Ishikawa (cell line): ENCODE measurements around the gene NEURL3.

Experiments used
- CEBPB ChIP-seq: IDR thresholded peaks from 2 replicates; pipeline ENCODE4 v1.6.1; 2012
- EP300 ChIP-seq: IDR thresholded peaks from 2 replicates; pipeline ENCODE4 v1.6.1; 2012; ENCODE audit warnings: borderline replicate concordance
- FOXM1 ChIP-seq: IDR thresholded peaks from 2 replicates; pipeline ENCODE4 v1.6.1; 2012; ENCODE audit warnings: low read depth, borderline replicate concordance
- NFIC ChIP-seq: IDR thresholded peaks from 2 replicates; pipeline ENCODE4 v1.6.1; 2012
- RAD21 ChIP-seq: IDR thresholded peaks from 2 replicates; pipeline ENCODE4 v1.6.1; 2012; ENCODE audit warnings: low read depth
- TAF1 ChIP-seq: IDR thresholded peaks from 2 replicates; pipeline ENCODE4 v1.6.1; 2012; ENCODE audit warnings: low read depth, mild to moderate bottlenecking
- TEAD4 ChIP-seq: IDR thresholded peaks from 2 replicates; pipeline ENCODE4 v1.6.1; 2012
- YY1 ChIP-seq: IDR thresholded peaks from 2 replicates; pipeline ENCODE4 v1.6.1; 2012; ENCODE audit warnings: low read depth
- ZBTB7A ChIP-seq: IDR thresholded peaks from 2 replicates; pipeline ENCODE4 v1.6.1; 2012; ENCODE audit warnings: low read depth
- TF ChIP-seq, protein P1 (sequence below): IDR thresholded peaks from 2 replicates; pipeline ENCODE4 v1.6.1; 2012
- TF ChIP-seq, protein P2 (sequence below): IDR thresholded peaks from 2 replicates; pipeline ENCODE4 v1.6.1; 2012; ENCODE audit warnings: low read depth, mild to moderate bottlenecking
- TF ChIP-seq, protein P3 (sequence below): IDR thresholded peaks from 2 replicates; pipeline ENCODE4 v1.6.1; 2012

DNA sequence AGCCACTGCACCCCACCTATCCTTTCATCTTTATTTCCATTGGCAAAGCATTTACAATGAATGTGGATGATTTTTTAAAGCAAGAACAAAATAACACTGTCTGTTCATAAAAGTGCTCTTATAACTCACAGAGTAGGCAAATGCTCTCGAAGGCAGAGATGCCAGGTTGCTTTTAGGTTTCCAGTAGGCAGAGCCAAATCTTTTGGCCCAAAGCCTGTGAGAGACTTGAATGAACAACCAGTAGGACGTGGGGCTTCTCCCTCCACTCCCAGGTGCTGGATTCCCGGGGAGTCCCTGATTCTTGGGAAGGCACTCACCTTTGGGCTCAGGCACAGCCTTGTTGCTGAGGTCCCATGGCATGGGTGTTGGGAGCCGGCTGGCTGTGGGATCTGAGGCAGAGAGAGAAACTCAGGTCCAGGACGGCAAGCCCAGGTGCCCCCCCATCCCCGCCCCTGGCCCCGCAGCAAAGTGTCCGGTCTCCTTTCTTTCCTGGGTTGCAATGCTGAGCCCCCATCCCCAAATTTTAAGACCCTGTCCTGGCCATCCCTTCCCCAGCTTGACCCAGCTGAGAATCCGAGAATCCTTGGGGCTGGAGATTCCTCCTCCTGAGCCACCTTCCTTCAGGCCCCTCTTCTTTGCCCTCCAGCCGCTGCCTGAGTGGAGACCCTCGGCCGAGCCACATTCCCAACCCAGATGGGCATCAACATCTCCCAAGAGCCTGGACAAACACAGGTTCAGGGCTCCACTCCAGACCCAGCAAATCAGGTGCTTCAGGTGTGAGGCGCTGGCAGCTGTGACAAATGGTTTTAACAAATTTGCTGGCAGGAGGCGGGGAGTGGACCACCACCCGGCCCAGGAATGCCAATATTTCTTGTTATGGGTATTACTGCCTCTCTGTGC lies 5.8 kb downstream of the NEURL3 start:
- TF ChIP-seq, protein P1, sequence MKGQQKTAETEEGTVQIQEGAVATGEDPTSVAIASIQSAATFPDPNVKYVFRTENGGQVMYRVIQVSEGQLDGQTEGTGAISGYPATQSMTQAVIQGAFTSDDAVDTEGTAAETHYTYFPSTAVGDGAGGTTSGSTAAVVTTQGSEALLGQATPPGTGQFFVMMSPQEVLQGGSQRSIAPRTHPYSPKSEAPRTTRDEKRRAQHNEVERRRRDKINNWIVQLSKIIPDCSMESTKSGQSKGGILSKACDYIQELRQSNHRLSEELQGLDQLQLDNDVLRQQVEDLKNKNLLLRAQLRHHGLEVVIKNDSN = no peak
- TF ChIP-seq TAF1 (no peak), RAD21 (no peak), NFIC (no peak), ZBTB7A (no peak), EP300 (no peak), TEAD4 (no peak), YY1 (no peak), FOXM1 (no peak), CEBPB (no peak)
- TF ChIP-seq, protein P2, sequence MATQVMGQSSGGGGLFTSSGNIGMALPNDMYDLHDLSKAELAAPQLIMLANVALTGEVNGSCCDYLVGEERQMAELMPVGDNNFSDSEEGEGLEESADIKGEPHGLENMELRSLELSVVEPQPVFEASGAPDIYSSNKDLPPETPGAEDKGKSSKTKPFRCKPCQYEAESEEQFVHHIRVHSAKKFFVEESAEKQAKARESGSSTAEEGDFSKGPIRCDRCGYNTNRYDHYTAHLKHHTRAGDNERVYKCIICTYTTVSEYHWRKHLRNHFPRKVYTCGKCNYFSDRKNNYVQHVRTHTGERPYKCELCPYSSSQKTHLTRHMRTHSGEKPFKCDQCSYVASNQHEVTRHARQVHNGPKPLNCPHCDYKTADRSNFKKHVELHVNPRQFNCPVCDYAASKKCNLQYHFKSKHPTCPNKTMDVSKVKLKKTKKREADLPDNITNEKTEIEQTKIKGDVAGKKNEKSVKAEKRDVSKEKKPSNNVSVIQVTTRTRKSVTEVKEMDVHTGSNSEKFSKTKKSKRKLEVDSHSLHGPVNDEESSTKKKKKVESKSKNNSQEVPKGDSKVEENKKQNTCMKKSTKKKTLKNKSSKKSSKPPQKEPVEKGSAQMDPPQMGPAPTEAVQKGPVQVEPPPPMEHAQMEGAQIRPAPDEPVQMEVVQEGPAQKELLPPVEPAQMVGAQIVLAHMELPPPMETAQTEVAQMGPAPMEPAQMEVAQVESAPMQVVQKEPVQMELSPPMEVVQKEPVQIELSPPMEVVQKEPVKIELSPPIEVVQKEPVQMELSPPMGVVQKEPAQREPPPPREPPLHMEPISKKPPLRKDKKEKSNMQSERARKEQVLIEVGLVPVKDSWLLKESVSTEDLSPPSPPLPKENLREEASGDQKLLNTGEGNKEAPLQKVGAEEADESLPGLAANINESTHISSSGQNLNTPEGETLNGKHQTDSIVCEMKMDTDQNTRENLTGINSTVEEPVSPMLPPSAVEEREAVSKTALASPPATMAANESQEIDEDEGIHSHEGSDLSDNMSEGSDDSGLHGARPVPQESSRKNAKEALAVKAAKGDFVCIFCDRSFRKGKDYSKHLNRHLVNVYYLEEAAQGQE = no peak
- TF ChIP-seq, protein P3, sequence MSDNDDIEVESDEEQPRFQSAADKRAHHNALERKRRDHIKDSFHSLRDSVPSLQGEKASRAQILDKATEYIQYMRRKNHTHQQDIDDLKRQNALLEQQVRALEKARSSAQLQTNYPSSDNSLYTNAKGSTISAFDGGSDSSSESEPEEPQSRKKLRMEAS = no peak
